ENCODE measurements around the gene SRSF3.
A peak's percentile ranks its signal among the peaks of the same experiment; 100 is the strongest.

The SRSF3 gene

GRCh38 chr6:36594029-36594815, at the start of gene SRSF3 (continued):
- TF ChIP-seq PRDM10 (tag by site-specific recombination; IDR thresholded peaks at IDR 0.05) (no peak; the same call in 1 of the 2 replicates), WT1 (tag by site-specific recombination; IDR thresholded peaks at IDR 0.05) (peak; percentile 43), ZNF692 (tag by site-specific recombination; IDR thresholded peaks at IDR 0.05) (peak; percentile 80), ZNF768 (tag by site-specific recombination; IDR thresholded peaks at IDR 0.05) (peak; percentile 37; the same call in 1 of the 2 replicates), ZNF677 (tag by site-specific recombination; IDR thresholded peaks at IDR 0.05) (no peak), ZNF501 (tag by site-specific recombination; IDR thresholded peaks at IDR 0.05) (peak; percentile 99), ZNF354C (tag by site-specific recombination; IDR thresholded peaks at IDR 0.05; ENCODE audit: borderline replicate concordance, low read depth) (no peak), ZNF221 (tag by site-specific recombination; IDR thresholded peaks at IDR 0.05; ENCODE audit: borderline replicate concordance) (no peak), CTCF (tag by site-specific recombination; IDR thresholded peaks at IDR 0.05) (peak; percentile 95), GLI2 (tag by site-specific recombination; IDR thresholded peaks at IDR 0.05; ENCODE audit: borderline replicate concordance, low read depth) (no peak; the same call in 1 of the 2 replicates), ZNF362 (tag by site-specific recombination; IDR thresholded peaks at IDR 0.05) (no peak), ZNF184 (tag by site-specific recombination; IDR thresholded peaks at IDR 0.05) (no peak; the same call in 1 of the 2 replicates), ZNF596 (tag by site-specific recombination; IDR thresholded peaks at IDR 0.05) (no peak), INSM2 (tag by site-specific recombination; IDR thresholded peaks at IDR 0.05) (peak; percentile 72), KLF1 (tag by site-specific recombination; IDR thresholded peaks at IDR 0.05) (0 out of 2 replicates have a peak, but pooled peaks have one; percentile 22), ZNF580 (tag by site-specific recombination; IDR thresholded peaks at IDR 0.05) (peak; percentile 55), ZNF623 (tag by site-specific recombination; IDR thresholded peaks at IDR 0.05) (peak; percentile 45; the same call in 1 of the 2 replicates), ZBTB48 (tag by site-specific recombination; IDR thresholded peaks at IDR 0.05) (peak; percentile 50; the same call in 1 of the 2 replicates), BCL11B (tag by site-specific recombination; IDR thresholded peaks at IDR 0.05; ENCODE audit: low read depth) (no peak), ZNF2 (tag by site-specific recombination; IDR thresholded peaks at IDR 0.05) (peak; percentile 87), ZNF394 (tag by site-specific recombination; IDR thresholded peaks at IDR 0.05; ENCODE audit: borderline replicate concordance) (peak; percentile 84), PBX3 (CRISPR knock-in tag; IDR thresholded peaks at IDR 0.05) (no peak), ZNF311 (tag by site-specific recombination; IDR thresholded peaks at IDR 0.05; ENCODE audit: borderline replicate concordance) (no peak), ZNF37A (tag by site-specific recombination; IDR thresholded peaks at IDR 0.05) (no peak), ZNF155 (tag by site-specific recombination; IDR thresholded peaks at IDR 0.05) (no peak), ZNF449 (tag by site-specific recombination; IDR thresholded peaks at IDR 0.05) (peak; percentile 22; the same call in 1 of the 2 replicates)
